Left lung (tissue), 10 donors: Measurements from ENCODE around the gene USF2. TPM values are rescaled to one million over a fixed set of nuclear protein-coding genes. Genes with fewer than 3 reads are reported as not detected.

Experiments used
- ATAC-seq: fragments of 200-7000 bp; cut with Tn5 transposase; one replicate; pipeline ENCODE4 v1.9.1; 2020; ENCODE audit warnings: moderate library complexity
- DNase-seq, 4 donors: peaks; one replicate each; pipeline ENCODE4 v3.0.0-alpha.2; 2013 to 2020
- H3K27ac ChIP-seq, 2 donors: fragments of 200-600 bp; sonication (generic) in 1 of 2; one replicate each; pipeline versions ENCODE4 v1.5.0 to v1.8.0; 2020 to 2021
- H3K27me3 ChIP-seq, 2 donors: fragments of 200-600 bp; sonication (generic) in 1 of 2; one replicate each; pipeline versions ENCODE4 v1.5.0 to v1.8.0; 2020 to 2021
- H3K36me3 ChIP-seq, 2 donors: fragments of 200-600 bp; sonication (generic) in 1 of 2; one replicate each; pipeline versions ENCODE4 v1.5.0 to v1.8.0; 2020 to 2021
- H3K4me1 ChIP-seq, 2 donors: fragments of 200-600 bp; one replicate each; pipeline ENCODE4 v1.8.0; 2021
- H3K4me3 ChIP-seq, 2 donors: fragments of 200-600 bp; sonication (generic) in 1 of 2; one replicate each; pipeline versions ENCODE4 v1.5.0 to v1.8.0; 2020 to 2021; ENCODE audit warnings: mild to moderate bottlenecking in 1 of 2
- H3K9me3 ChIP-seq, 2 donors: fragments of 200-600 bp; sonication (generic) in 1 of 2; one replicate each; pipeline versions ENCODE4 v1.5.0 to v1.8.0; 2020 to 2021
- CTCF ChIP-seq, 2 donors: fragments of 200-600 bp; sonication (generic) in 1 of 2; IDR thresholded peaks; one replicate each; pipeline versions ENCODE4 v1.5.0 to v1.8.0; 2021; ENCODE audit warnings: antibody characterized with exemption in 2 of 2
- intact Hi-C, 2 donors: fragments of 100-400 bp; cut with DNase I; formaldehyde crosslinking; loops; one replicate each; pipeline versions ENCODE4 v1.11.2 to v1.14.2; 2022
- polyA plus RNA-seq, 6 donors: library from polyadenylated mRNA; unstranded; fragments of 120-200 nt; gene quantifications; one replicate each; pipeline ENCODE4 v1.2.1, GENCODE V29; 2013; ENCODE audit not compliant: insufficient read length in 6 of 6
- total RNA-seq, 2 donors: library from RNA; stranded (reverse); fragmentation: NEBNext Ultra II Directional; extraction: Animal tissue kit (Norgen Biotek cat#: 25700); gene quantifications; one replicate each; pipeline ENCODE4 v1.2.1, GENCODE V29; 2021
- donor health status: DM: no; HTN: yes; CAD: no.
- donor health status: DM: no; HTN: no; CAD: no.

The USF2 gene
- total and polyA plus RNA-seq, 8 donors = 123 to 187 (median 162) TPM

DNA sequence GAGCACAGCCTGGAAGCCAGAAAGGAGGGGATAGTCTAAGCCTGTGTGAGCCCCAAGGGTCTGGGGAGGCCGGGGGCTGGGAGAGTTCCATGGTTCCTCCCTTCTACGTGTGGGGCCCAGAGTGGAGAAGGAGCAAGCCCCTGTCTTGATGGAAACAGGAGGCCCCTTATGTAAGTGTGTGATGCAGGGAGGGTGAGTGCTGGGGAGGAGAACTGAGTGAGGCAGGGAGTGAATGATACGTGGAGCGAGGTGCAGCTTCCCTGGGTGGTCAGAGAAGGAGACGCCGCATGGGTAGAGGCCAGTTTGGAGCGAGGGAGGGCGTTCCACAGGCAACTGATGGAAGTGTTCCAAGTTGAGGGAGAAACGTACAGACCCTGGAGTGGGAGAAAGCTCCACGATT lies 39.2 kb downstream of the USF2 start:
- H3K27ac ChIP-seq = no peak overlapping the region
- H3K4me3 ChIP-seq = no peak overlapping the region
- DNase-seq (peak in 1 of 4 donors; percentile 44), ATAC-seq (no peak)
- no peaks in the 10 kb centered on the region for H3K36me3 ChIP-seq
- H3K9me3 ChIP-seq = no peaks in the 10 kb centered on the region
- no peaks in the 10 kb centered on the region for H3K27me3 ChIP-seq
- peaks cover 0 to 9% of the 10 kb centered on the region in 2 donors for H3K4me1 ChIP-seq
- intact Hi-C loops = no loop called here
- no peak for TF ChIP-seq CTCF (IDR thresholded peaks at IDR 0.05)

DNA sequence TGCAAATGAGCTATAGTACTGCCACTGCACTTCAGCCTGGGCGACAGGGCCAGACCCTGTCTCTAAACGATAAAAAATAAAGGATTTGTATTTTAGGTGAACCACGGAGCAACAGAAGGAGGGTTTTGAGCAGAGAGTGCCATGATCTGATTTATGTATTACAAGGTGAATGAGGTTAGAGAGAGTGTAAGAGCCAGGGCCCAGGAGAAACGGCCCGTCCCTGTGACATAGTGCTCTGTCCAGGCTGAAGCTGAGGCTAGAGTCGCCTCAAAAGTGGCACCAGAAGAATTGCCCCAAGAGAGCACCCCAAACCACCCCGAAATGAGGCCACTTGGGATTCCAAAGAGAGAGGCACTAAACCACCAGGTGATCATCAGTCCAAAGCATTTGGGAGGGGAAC lies 40.1 kb downstream of the USF2 start:
- no peak overlapping the region for H3K27ac ChIP-seq
- H3K36me3 ChIP-seq = no peaks in the 10 kb centered on the region
- no peak for TF ChIP-seq CTCF (IDR thresholded peaks at IDR 0.05)
- ATAC-seq = no peak
- DNase-seq = no peak
- intact Hi-C loops = no loop called here
- peaks cover 0 to 7% of the 10 kb centered on the region in 2 donors for H3K27me3 ChIP-seq
- H3K9me3 ChIP-seq = no peaks in the 10 kb centered on the region
- H3K4me3 ChIP-seq = no peak overlapping the region
- H3K4me1 ChIP-seq = peaks cover 0 to 14% of the 10 kb centered on the region in 2 donors

GRCh38 chr19:35309481-35310279 lies 40.9 kb downstream of the USF2 start:
- H3K4me3 ChIP-seq = no peak overlapping the region

GRCh38 chr19:35310331-35310730 lies 41.6 kb downstream of the USF2 start:
- H3K4me3 ChIP-seq = no peak overlapping the region
- H3K4me1 ChIP-seq = peaks cover 0 to 14% of the 10 kb centered on the region in 2 donors
- ATAC-seq (no peak), DNase-seq (no peak)
- no peak overlapping the region for H3K27ac ChIP-seq
- no peak for TF ChIP-seq CTCF (IDR thresholded peaks at IDR 0.05)
- intact Hi-C loops = no loop called here
- no peaks in the 10 kb centered on the region for H3K36me3 ChIP-seq
- no peaks in the 10 kb centered on the region for H3K9me3 ChIP-seq
- peaks cover 0 to 9% of the 10 kb centered on the region in 2 donors for H3K27me3 ChIP-seq

More at GRCh38 chr19:35309481-35310279, 40.9 kb downstream of the USF2 start:
- Histone ChIP-seq H3K4me1 (peaks cover 0 to 14% of the 10 kb centered on the region in 2 donors), H3K27ac (no peak overlapping the region), H3K9me3 (no peaks in the 10 kb centered on the region), H3K36me3 (no peaks in the 10 kb centered on the region), H3K27me3 (peaks cover 0 to 9% of the 10 kb centered on the region in 2 donors)
- ATAC-seq (peak; percentile 69), DNase-seq (peak in 3 of 4 donors; percentile 51 to 89 (median 76))
- TF ChIP-seq CTCF (IDR thresholded peaks at IDR 0.05) = no peak
- intact Hi-C loops = no loop called here

DNA sequence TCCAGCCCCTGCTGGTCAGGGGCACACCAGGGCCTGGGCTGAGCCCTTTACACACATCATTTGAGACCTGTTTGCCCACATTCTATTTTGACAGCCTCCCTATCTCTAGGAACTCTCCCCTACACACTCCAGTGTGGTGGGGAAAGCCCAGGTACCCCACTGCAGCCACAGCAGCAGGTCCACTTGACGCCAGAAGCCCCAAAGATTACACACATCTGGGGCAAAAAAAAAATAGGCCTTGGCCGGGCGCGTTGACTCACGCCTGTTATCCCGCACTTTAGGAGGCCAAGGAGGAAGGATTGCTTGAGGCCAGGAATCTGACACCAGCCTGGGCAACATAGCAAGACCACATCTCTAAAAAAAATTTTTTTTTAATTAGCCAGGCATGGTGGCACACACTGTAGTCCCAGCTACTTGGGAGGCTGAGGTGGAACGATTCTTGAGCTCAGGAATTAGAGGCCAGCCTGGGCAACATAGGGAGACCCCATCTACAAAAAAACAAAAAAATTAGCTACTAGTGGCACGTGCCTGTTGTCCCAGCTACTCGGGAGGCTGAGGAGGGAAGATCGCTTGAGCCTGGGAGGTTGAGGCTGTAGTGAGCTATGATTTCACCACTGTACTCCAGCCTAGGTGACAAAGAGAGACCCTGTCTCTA lies 42.2 kb downstream of the USF2 start:
- no peak for TF ChIP-seq CTCF (IDR thresholded peaks at IDR 0.05)
- ATAC-seq = no peak
- H3K9me3 ChIP-seq = no peaks in the 10 kb centered on the region
- intact Hi-C loops = no loop called here
- H3K27me3 ChIP-seq = peaks cover 0 to 9% of the 10 kb centered on the region in 2 donors
- no peak overlapping the region for H3K4me3 ChIP-seq
- peak in 1 of 4 donors; percentile 1 for DNase-seq
- H3K4me1 ChIP-seq = peaks cover 0 to 14% of the 10 kb centered on the region in 2 donors
- no peak overlapping the region for H3K27ac ChIP-seq
- H3K36me3 ChIP-seq = no peaks in the 10 kb centered on the region
